NCI-H128 (cell line): ENCODE results near the gene LDB2.

Experiments
- DNase-seq: peaks from one replicate; lab custom pipeline; 2025; ENCODE audit not compliant: unreplicated experiment; lab: John Stamatoyannopoulos, UW

LDB2 gene

DNA sequence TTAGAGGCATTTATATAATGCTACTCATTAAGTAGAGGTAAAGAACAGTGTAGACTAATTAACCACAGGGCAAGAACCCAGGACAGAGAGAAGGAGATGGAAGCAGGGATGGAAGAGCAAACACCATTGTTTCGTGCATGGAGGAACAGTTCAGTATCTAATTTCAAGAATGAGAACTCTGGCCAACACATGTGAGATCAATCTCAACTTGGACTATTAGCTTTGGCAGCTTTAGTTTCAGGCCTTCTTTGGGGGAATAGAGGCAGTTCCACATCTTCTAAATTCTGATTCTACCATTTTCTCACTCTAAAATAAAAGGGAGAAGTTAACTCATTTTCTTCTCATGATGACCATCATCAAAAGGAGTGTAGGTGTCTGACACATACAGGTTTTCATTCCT, 207.0 kb downstream of the LDB2 start:
- DNase-seq = no peak

DNA sequence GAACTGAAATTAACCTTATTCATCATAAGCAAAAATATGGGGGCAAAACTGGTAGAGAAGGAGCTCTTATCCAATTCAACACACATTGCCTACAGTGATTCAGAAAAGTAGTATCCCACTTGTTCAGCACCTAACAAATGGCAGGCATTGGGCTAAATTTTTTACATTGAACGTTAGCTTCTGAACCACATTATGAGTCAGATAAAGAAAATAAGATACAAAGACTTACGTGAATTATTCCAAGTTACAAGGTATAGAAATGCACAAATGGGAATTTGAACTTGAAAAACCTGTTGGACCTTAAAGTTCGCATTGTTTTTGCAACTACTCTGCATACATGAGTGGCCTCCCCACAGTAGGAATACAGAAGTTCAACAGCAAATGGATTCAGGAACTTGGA, 210.6 kb downstream of the LDB2 start:
- DNase-seq = no peak

- DNase-seq = no peak
These were observed 211.4 kb downstream of the LDB2 start for GRCh38 chr4:16687011-16687410.

GRCh38 chr4:16686195-16686594, 212.2 kb downstream of the LDB2 start:
- no peak for DNase-seq

DNA sequence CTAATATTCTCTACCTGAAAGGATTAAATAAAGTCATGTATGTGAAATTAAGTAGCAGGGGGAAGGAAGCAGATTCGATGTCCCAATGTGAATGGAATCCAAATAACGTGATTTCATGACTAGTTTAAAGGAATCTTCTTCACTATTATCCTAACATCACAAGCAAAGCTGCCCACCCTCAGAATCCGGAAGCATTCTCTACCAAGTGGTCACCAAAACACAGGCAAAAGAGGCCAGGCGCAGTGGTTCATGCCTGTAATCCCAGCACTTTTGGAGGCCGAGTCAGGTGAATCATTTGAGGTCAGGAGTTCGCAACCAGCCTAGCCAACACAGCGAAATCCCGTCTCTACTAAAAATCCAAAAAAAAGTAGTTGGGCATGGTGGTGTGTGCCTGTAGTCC, 212.9 kb downstream of the LDB2 start:
- no peak for DNase-seq

- no peak for DNase-seq
These were observed 213.5 kb downstream of the LDB2 start for GRCh38 chr4:16684935-16685334.

DNA sequence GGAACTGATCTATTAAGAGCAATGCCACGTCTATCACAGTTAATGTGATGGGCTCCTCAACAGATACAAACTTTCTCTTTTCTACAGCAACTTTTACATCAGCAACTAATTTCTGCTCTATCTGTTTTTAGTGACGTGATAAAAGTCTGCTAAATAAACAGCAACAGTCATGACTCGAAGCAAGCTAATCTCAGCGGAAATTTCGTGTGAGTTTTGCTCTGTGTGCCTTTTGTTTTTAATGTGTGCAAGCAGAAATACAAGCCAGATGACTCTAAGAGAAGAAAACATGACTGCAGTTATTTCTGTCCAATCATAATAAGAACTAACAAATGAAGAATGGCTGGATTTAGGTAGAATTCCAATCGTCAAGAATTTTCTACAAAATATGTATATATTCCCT, 214.3 kb downstream of the LDB2 start:
- DNase-seq = no peak

DNA sequence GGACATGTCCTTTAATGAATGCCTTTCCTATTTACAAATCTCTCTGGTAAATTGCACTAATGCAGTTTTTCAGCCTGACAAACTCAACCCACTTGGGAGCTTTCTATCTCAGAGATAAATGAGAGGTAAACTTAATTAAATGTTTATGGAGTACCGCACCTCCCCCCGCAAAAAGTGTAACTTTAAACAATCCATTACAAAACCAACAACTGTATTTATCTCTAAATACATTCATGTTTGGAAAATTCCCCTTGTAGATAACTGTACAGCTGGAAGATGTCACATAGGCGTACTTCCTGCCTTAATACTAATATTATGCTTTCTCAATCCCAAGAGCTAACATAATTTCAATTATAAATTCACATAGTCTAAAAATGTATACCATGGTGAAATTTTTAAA, 215.5 kb downstream of the LDB2 start:
- DNase-seq = no peak

DNA sequence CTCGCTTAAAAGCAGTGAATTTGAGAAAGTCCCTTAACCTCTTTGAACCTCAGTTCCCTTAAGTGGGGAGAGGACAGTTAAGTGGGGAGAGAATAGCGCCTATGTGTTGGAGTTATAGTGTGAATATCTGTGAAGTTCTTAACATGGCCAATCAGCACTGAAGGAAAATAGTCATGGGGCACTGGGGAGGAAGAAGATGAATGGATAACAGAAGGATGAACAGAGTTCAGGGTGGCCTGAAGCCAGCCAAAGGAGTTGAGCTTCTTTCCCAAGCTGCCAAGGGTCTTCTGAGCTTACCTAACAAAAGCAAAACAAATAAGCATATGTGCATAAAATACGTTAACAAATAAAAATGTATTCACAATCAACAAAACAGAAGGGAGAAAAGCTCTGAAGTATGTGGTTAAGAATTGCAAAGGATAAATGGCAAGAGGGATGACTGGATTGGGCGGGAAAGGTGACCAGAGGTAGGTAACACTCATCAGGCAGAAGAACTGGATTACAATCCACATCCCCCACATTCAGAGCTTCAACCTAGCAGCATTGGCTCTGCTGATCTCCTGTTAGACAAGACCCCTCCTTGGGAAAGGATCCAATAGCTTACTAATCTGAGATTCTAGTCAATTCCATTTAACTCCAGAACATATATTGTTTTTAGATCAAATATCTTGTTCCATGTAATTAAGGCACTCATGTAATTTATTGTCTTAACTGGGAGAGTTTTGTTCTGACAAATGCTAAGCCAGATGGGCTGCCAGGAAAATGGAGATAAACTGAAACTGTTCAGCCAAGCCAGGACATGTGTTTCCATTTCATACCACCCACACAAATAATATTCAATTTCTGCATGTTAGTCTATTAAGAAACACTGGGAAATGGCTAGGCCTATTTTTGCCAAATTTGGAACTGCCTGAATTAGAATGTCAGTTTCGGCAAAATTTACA, 221.2 kb downstream of the LDB2 start:
- DNase-seq = no peak

DNA sequence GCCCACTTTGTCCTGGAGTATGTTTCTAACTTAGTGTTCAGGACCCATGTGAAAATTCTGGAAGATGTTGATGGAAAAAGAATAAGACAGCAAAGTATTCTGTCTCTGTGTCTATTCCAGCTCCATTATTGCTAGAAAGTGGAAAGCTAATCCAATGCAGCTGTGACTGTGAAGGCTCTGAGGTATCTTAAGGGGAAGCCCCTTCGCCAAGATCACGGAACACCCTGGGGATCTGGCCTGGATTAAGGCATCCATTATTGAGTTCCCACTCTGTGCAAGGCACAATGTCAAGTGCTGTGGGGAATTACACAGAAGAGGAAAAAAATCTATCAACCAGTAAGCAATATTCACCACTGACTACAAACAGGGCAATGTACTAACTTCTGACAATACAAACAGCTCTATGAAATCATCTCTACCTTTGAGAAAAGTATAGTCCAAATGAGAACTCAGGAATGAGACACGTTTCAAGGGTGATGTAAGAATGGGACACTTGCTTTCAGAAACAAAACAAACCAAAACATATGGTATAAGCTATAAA, 222.1 kb downstream of the LDB2 start:
- no peak for DNase-seq

- no peak for DNase-seq
These were observed 224.4 kb downstream of the LDB2 start for GRCh38 chr4:16674082-16674481.

DNA sequence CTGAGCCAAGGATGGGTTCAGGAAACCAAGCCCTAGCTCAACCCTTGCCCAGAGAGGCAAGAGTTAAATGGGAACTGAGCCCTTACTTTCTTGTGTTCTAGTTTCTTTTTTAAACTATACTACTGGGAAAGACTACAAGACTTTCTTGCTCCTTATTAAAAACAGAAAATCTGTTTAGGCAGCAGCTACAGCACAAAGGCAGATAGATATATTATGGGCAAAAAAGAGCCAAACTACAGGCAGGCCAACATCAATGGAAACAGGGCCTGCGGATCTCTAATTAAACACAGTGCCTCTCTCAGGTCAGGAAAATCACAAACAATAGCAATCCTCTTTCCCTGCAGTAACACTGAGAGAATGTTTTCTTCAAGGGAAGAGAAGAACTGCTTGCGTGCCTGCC, 226.0 kb downstream of the LDB2 start:
- no peak for DNase-seq

DNA sequence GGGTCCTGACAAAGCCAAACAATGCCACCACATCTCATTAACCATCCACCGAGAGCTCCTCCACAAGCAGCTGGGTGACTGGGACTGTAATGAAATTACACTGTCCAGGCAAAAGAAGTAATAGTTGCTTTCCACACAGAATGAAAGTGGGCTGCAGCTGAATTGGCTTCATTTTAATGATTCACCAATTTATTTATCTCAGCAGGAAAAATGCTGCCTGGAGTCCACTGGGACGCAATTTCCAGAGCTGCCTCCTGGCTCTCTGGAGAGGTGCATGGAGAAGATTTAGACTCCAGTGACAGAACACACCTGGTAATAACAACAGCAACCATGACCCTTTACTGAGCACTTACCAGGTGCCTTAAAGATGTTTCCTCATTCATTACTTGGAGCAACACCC, 226.7 kb downstream of the LDB2 start:
- DNase-seq = no peak

GRCh38 chr4:16670727-16671126, 227.7 kb downstream of the LDB2 start:
- DNase-seq = no peak

DNA sequence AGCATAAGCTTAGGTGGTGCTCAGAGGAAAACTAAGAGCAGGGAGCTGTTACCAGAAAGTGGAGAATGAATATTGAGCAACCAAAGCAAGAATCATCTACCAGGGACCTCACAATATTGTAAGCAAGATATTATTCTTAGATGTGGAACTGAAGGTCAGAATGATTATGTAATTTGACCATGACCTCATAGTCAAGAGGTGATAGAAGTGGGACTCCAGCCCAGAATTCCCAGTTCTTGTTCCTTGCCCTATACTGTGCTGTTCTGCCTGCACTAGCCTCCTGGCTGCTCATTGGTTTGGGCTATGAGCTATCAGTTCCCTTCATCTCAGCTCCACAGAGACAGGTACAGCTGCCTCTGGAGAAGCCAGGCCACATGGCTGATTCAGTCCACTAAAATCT, 229.4 kb downstream of the LDB2 start:
- no peak for DNase-seq

GRCh38 chr4:16668488-16668887, 230.0 kb downstream of the LDB2 start:
- no peak for DNase-seq

DNA sequence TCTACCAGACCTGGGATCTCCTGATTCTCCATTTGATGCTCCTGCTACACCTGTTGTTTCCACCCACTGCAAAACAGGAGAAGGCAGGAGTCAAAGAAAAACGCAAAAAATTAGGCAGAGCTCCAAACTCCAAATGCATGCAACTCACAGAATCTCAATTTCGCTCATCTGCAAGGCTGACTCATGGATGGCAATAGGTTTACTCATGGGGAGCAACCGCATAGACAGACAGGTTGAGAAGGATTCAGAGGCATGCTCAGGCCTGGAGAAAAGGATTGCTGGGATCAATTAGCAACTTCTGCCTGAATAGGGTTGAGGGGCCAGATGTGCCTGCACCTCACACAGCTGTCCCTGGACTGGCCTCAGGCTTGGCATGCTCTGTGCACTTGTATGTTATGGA, 231.0 kb downstream of the LDB2 start:
- no peak for DNase-seq

DNA sequence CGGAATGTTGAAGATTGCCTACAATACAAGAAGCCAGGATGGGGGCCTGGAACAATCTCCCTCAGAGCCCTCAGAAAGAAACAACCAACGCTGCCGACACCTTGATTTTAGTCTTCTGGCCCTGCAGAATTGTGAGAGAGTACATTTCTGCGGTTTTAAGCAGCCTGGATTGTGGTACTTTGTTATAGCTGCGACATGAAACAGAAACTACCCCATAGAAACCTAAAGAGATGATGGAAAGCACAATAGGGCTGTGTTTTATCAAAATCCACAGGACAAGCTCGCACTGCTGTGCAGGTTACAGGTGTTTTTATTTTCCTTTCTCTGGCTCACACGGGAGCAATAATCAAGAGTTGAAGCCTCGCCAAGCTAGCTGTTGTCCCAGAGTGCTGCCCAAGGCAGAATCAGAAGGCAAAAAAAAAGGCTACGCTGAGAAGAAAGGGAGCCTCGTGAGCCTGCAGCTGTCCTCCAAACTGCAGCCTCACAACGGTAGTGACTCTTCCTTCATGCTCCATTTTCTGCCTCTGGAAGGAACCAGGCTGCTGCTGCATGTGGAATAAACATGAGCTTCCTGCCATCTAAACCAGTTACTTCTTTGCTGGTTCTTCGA, 232.4 kb downstream of the LDB2 start:
- DNase-seq = no peak

DNA sequence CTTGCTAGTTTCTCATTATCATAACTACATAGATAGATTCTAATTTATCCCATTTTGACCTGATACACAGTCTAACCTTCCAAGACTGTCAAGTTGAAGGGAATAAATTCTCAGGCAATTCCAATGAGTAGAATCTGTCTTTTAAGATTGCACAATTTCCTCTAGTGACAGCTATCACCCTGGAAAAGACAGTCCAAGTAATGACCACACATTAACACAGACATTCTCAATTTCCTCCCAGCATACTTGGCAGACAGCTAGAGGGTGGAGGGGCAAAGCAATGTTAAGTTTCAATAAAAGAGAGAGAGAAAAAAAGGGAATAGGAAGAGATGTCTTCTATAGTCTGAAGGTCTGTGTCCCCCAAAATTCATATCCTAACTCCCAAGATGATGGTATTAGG, 234.7 kb downstream of the LDB2 start:
- DNase-seq = no peak

DNA sequence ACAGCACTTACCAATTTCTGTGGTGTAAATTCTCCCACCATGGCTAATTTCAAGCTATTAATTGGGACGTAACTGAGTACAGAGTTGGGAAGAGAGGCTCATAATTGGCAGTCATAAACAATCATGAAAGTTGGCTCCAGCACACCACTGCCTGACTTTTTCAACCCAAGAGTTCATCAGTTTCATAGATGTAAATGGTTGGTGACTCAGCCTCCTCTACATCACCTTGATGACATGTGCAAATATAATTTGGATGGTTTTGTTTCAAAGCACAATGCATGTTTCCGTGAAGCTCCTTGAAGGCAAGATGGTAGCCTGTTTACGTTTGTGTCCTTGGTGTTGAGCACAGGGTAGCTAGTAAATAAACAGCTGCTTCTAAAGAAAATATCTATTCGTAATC, 235.1 kb downstream of the LDB2 start:
- DNase-seq = no peak

DNA sequence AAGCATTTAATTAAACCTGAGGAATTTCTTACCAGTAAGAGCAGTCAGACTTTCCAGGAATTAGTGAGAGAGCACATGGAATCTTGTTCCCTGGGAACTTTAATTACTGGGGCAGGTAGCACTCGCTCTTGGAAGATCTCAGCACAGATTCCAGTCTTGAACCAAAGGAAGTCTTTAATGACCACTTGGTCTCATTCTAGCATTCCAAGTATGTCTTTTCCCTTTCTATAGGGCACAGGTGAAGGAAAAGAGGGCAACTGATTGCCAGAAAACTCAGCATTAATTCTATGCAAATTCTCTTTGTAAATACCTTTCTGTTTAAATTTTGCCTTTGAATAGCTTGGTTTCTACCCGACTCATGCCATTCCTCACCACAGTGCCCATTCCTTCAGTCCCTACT, 236.6 kb downstream of the LDB2 start:
- DNase-seq = no peak

DNA sequence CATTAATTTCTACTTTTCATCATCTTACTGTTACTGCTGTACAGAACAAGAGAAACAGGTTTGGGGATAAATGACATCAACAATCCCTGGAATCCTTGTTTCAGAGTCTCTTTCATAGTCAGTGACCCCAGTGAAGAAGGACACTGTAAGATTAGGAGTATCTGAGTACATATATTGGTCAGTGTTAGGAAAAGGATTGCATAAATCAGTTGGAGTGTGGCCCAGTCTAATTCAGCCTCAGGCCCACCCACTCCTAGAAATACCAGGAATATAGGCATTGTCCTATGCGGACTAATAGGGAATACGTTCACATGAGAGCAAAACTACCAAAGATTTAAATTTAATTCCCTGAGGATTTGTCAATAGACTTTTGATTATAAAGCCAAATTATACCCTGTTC, 237.8 kb downstream of the LDB2 start:
- DNase-seq = no peak
